ENCODE data around the gene SYNGR1.

SYNGR1 gene

GRCh38 chr22:39374191-39374590 is 24.4 kb downstream of the SYNGR1 start:
- no peak for DNase-seq

GRCh38 chr22:39374801-39375200 is 25.0 kb downstream of the SYNGR1 start:
- no peak for DNase-seq

- DNase-seq = no peak
Observed at GRCh38 chr22:39375646-39376045, 25.9 kb downstream of the SYNGR1 start.

GRCh38 chr22:39379756-39380730 is 30.3 kb downstream of the SYNGR1 start:
- no peak for DNase-seq

GRCh38 chr22:39381009-39381755 is 31.4 kb downstream of the SYNGR1 start:
- DNase-seq = no peak

- no peak for DNase-seq
Observed at GRCh38 chr22:39381930-39382329, 32.1 kb downstream of the SYNGR1 start.

- DNase-seq = no peak
Observed at GRCh38 chr22:39382410-39382809, 32.6 kb downstream of the SYNGR1 start.

- DNase-seq = no peak
Observed at GRCh38 chr22:39383841-39384625, 34.2 kb downstream of the SYNGR1 start.

- no peak for DNase-seq
Observed at GRCh38 chr22:39384750-39385480, 35.1 kb downstream of the SYNGR1 start.

GRCh38 chr22:39388261-39389011 is 38.6 kb downstream of the SYNGR1 start:
- DNase-seq = no peak

GRCh38 chr22:39389420-39389819 is 39.6 kb downstream of the SYNGR1 start:
- DNase-seq = no peak

GRCh38 chr22:39392341-39392948 is 42.7 kb downstream of the SYNGR1 start:
- DNase-seq = peak; percentile 51

GRCh38 chr22:39395936-39396796 is 46.4 kb downstream of the SYNGR1 start:
- DNase-seq = no peak

GRCh38 chr22:39396797-39397195 is 47.0 kb downstream of the SYNGR1 start:
- no peak for DNase-seq

GRCh38 chr22:39401301-39401631 is 51.5 kb downstream of the SYNGR1 start:
- no peak for DNase-seq

GRCh38 chr22:39405346-39406085 is 55.7 kb downstream of the SYNGR1 start:
- peak; percentile 52 for DNase-seq

- peak; percentile 4 for DNase-seq
Observed at GRCh38 chr22:39408173-39408572, 58.4 kb downstream of the SYNGR1 start.

GRCh38 chr22:39408807-39409206 is 59.0 kb downstream of the SYNGR1 start:
- no peak for DNase-seq

- DNase-seq = no peak
Observed at GRCh38 chr22:39409516-39410029, 59.8 kb downstream of the SYNGR1 start.

All from MV-4-11 (cell line).